HEK293 (cell line): ENCODE data around the gene GNB3.

ENCODE experiments used
- KLF16 ChIP-seq: fragments of 450-650 bp; formaldehyde crosslinking; IDR thresholded peaks from 2 replicates; pipeline ENCODE4 v1.5.1; 2017; ENCODE audit warnings: missing biosample characterization, missing genetic modification characterization
- ZNF274 ChIP-seq, 2 experiments: fragments of 200-500 bp in 1 of 2; fragments of 450-650 bp in 1 of 2; sonication (Bioruptor generic) in 1 of 2; formaldehyde crosslinking in 1 of 2; IDR thresholded peaks; 2 replicates each; pipeline versions ENCODE4 v1.5.1 to v1.6.1; 2014 to 2016; ENCODE audit warnings: borderline replicate concordance in 1 of 2, inconsistent platforms in 1 of 2, low read length in 1 of 2, missing biosample characterization in 1 of 2, missing genetic modification characterization in 1 of 2
- ZNF335 ChIP-seq: fragments of 450-650 bp; formaldehyde crosslinking; conservative IDR thresholded peaks from 2 replicates; pipeline ENCODE4 v1.5.1; 2016; ENCODE audit warnings: missing biosample characterization, missing genetic modification characterization
- ZNF629 ChIP-seq: fragments of 450-650 bp; formaldehyde crosslinking; IDR thresholded peaks from 2 replicates; pipeline ENCODE4 v1.5.1; 2017; ENCODE audit warnings: missing biosample characterization, missing genetic modification characterization

- no peak for TF ChIP-seq ZNF335
- no peak for TF ChIP-seq ZNF274 (IDR thresholded peaks at IDR 0.05; ENCODE audit: low read length)
- no peak for TF ChIP-seq ZNF274 (tag by site-specific recombination; IDR thresholded peaks at IDR 0.05; ENCODE audit: borderline replicate concordance)
- TF ChIP-seq KLF16: no peak
- no peak for TF ChIP-seq ZNF629 (tag by site-specific recombination)
These were observed 9.7 kb upstream of the GNB3 start for GRCh38 chr12:6830999-6831398.
